Memory B cell (primary cell): Measurements from ENCODE around the gene PRKRIP1.
"Not testable (repeated sequence)": the region's sequence is repeated elsewhere in the genome, so short reads cannot be mapped to it uniquely, and the experiment has no call there.

Source experiments
- ATAC-seq: fragments of 150-1000 bp; cut with Tn5 transposase; 2 replicates; pipeline ENCODE4 v1.10.0; 2021; ENCODE audit warnings: low read depth, mild to moderate bottlenecking, moderate library complexity
- DNase-seq, 2 donors: peaks; one replicate each; pipeline ENCODE4 v3.0.0; 2022; ENCODE audit warnings: low spot score in 2 of 2
- H3K27ac Mint-ChIP-seq: one replicate; pipeline ENCODE4 v1.8.0; 2022; ENCODE audit warnings: mild to moderate bottlenecking, moderate library complexity, mixed read lengths
- H3K27me3 Mint-ChIP-seq: one replicate; pipeline ENCODE4 v1.8.0; 2022; ENCODE audit warnings: mixed read lengths
- H3K36me3 Mint-ChIP-seq: one replicate; pipeline ENCODE4 v1.8.0; 2022; ENCODE audit warnings: mild to moderate bottlenecking, mixed read lengths
- H3K4me1 Mint-ChIP-seq: one replicate; pipeline ENCODE4 v1.8.0; 2022; ENCODE audit warnings: mixed read lengths
- H3K4me3 Mint-ChIP-seq: one replicate; pipeline ENCODE4 v1.8.0; 2022; ENCODE audit warnings: mild to moderate bottlenecking, moderate library complexity, mixed read lengths
- H3K9me3 Mint-ChIP-seq: one replicate; pipeline ENCODE4 v1.8.0; 2022; ENCODE audit warnings: mixed read lengths

Gene PRKRIP1

DNA sequence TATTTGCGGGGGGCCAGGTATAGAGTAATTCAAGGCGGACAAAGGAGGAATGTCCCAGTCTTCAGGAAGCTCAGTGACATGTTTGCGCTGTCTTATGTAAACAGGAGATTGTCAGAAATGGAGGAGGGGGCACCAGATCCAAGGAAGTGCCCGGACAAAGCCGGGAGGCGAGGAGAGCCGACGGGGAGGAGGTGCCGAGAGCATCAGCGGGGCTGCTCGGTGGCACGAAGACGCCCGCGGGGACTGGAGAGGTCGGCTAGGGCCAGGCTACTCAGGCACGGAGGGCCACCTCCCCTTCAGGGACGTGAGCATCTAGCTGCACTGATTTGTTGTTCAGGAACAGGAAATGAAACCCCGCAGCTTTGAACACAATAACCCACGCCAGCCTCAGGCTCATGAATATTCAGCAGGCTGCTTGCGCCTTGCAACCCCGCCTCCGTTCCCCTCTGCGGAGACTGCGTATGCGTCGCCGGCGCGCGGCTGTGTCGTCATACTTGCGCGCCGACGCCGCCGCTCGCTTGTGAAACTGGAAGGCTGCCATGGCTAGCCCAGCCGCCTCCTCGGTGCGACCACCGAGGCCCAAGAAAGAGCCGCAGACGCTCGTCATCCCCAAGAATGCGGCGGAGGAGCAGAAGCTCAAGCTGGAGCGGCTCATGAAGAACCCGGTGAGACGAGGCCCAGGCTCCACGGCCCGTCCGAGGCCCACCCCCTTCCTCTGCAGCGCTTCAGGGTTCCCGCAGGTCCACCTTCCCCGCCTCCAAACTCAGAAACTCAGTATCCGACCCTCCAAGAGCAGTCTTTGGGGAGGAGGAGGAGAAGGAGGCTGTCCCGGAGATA lies at the start of gene PRKRIP1:
Gene PRKRIP1 (plus strand): TSS at position 491 of the 837 bp plus-strand sequence. CDS start 49 bp downstream, at position 540.
- Mint-ChIP-seq H3K4me3 (peak within 1 kb of the TSS; percentile 90), H3K4me1 (peaks cover 8% of the 10 kb centered on the region), H3K9me3 (no peaks in the 10 kb centered on the region), H3K27ac (peak within 1 kb of the TSS; percentile 97), H3K27me3 (no peaks in the 10 kb centered on the region), H3K36me3 (peaks cover 13% of the 10 kb centered on the region)
- DNase-seq, result peak; percentile 72 to 87
- ATAC-seq, result peak; percentile 99

DNA sequence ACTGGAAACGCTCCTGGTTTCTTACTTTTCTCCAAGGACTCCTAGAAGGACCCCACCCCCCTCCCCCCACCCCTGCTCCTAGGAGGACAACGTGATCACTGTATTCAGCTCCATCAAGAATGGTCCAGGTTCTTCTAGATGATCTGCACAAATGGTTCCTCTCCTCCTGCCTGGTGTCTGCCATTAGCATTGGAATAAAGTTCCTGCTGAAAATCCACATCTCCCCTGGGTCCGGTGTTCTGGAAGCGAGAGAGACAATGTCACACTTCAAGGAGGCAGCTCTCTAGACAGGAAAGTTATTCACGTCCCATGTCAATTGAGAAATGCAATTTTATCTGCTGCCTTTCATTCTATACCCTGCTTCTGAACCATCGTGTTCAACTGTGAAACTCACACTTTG lies 49.2 kb upstream of the PRKRIP1 start:
- not testable (repeated sequence) for H3K4me3 Mint-ChIP-seq, H3K4me1 Mint-ChIP-seq, ATAC-seq, H3K9me3 Mint-ChIP-seq, H3K27me3 Mint-ChIP-seq, H3K36me3 Mint-ChIP-seq, H3K27ac Mint-ChIP-seq, DNase-seq

DNA sequence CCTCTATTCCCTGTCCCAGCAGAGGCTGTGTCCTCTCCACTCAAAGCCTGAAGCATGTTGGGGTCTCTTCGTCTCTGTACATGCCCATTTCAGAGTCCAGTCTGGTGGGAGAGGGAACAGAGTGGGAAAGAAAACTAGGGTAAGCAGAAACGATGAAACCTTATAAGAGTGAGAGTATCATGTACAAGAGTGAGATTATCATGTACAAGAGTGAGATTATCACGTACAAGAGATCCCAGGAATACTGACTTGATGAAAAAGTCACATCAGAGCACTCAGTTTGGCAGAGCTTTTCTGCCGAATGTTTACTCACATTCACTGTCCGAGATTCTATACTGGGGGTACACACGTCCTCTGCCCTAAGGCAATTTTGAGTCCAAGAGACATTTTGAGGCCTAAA lies 39.8 kb upstream of the PRKRIP1 start, which contains the start of gene SPDYE6:
Gene SPDYE6 (minus strand): TSS at position 101 of the 400 bp plus-strand sequence. CDS start 421 bp downstream, outside the sequence.
- H3K27me3 Mint-ChIP-seq, DNase-seq, H3K36me3 Mint-ChIP-seq, H3K4me1 Mint-ChIP-seq, H3K4me3 Mint-ChIP-seq, H3K9me3 Mint-ChIP-seq, H3K27ac Mint-ChIP-seq, ATAC-seq: not testable (repeated sequence)

- not testable (repeated sequence) for H3K4me1 Mint-ChIP-seq, H3K9me3 Mint-ChIP-seq, H3K36me3 Mint-ChIP-seq, H3K27me3 Mint-ChIP-seq
- DNase-seq, result peak; percentile 73 to 87
- H3K4me3 Mint-ChIP-seq, result peak overlapping the region; percentile 91
- peak; percentile 97 for ATAC-seq
- peak overlapping the region; percentile 86 for H3K27ac Mint-ChIP-seq
Observed at GRCh38 chr7:102363549-102364393, 32.4 kb upstream of the PRKRIP1 start.

GRCh38 chr7:102364394-102364886 lies 31.7 kb upstream of the PRKRIP1 start:
- DNase-seq, H3K9me3 Mint-ChIP-seq, H3K36me3 Mint-ChIP-seq, H3K27me3 Mint-ChIP-seq, H3K4me1 Mint-ChIP-seq, ATAC-seq: not testable (repeated sequence)
- Mint-ChIP-seq H3K4me3 (peak overlapping the region; percentile 91), H3K27ac (peak overlapping the region; percentile 86)

DNA sequence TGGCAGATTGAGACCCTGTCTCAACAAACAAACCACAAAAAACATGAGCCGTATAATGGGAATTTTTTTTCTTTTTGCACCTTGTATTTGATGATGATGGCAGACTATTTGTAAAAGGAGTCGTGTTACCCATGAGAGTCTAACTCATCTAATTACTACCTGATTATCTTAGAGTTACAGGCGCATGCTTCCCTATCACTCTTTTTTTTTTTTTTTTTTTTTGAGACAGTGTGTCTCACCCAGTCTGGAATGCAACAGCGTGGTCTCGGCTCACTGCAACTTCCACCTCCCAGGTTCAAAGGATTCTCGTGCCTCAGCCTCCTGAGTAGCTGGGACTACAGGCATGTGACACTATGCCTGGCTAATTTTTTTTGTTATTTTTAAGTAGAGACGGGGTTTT lies 30.8 kb upstream of the PRKRIP1 start:
- H3K27ac Mint-ChIP-seq, H3K4me3 Mint-ChIP-seq, DNase-seq, H3K36me3 Mint-ChIP-seq, ATAC-seq, H3K27me3 Mint-ChIP-seq, H3K4me1 Mint-ChIP-seq, H3K9me3 Mint-ChIP-seq: not testable (repeated sequence)

- not testable (repeated sequence) for ATAC-seq, H3K4me3 Mint-ChIP-seq, H3K27me3 Mint-ChIP-seq, H3K9me3 Mint-ChIP-seq, H3K27ac Mint-ChIP-seq, DNase-seq
- H3K36me3 Mint-ChIP-seq, result peaks cover 16% of the 10 kb centered on the region
- H3K4me1 Mint-ChIP-seq, result peaks cover 13% of the 10 kb centered on the region
Observed at GRCh38 chr7:102370038-102370437, 26.1 kb upstream of the PRKRIP1 start.

DNA sequence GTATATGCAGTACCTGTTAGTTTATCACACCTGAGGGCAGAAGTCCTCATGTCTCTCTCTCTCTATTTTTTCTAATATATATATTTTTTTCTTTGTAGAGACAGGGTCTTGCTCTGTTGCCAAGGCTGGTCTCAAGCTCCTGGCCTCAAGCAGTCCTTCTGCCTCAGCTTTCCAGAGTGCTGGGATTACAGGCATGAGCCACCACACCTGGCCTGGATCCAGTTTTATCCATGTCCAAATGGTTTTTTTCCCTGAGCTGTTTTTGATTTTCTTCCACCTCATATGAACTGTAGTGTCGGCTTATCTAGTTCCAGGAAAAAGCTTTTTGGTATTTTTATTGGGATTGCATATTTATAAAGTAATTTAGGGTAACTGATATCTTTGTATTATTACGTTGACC lies 23.4 kb upstream of the PRKRIP1 start:
- H3K4me3 Mint-ChIP-seq, DNase-seq, H3K27ac Mint-ChIP-seq, H3K9me3 Mint-ChIP-seq, ATAC-seq, H3K27me3 Mint-ChIP-seq: not testable (repeated sequence)
- Mint-ChIP-seq H3K36me3 (peaks cover 22% of the 10 kb centered on the region), H3K4me1 (peaks cover 18% of the 10 kb centered on the region)

GRCh38 chr7:102376964-102377466 lies 19.1 kb upstream of the PRKRIP1 start:
- no peak overlapping the region for H3K4me3 Mint-ChIP-seq
- H3K27me3 Mint-ChIP-seq, result no peaks in the 10 kb centered on the region
- peaks cover 25% of the 10 kb centered on the region for H3K36me3 Mint-ChIP-seq
- H3K4me1 Mint-ChIP-seq, result peaks cover 13% of the 10 kb centered on the region
- DNase-seq, result no peak
- peak overlapping the region; percentile 12 for H3K27ac Mint-ChIP-seq
- ATAC-seq, result no peak
- H3K9me3 Mint-ChIP-seq, result no peaks in the 10 kb centered on the region

DNA sequence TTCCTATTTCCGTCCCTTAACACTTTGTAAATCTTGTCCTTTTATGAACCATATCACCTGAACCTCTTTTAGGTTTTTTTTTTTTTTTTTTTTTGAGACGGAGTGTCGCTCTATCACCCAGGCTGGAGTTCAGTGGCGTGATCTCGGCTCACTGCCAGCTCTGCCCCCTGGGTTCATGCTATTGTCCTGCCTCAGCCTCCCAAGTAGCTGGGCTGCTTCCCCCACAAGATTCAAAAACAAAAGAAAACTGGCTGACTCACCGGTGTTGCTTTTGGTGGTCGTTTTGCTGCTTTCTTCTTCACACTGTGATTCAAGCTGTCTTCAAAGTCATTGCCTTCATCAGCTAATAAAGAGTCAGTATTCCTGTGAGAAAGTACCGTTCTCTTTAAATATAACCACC lies 15.3 kb upstream of the PRKRIP1 start:
- not testable (repeated sequence) for DNase-seq, H3K9me3 Mint-ChIP-seq, H3K27ac Mint-ChIP-seq, H3K27me3 Mint-ChIP-seq, H3K4me1 Mint-ChIP-seq, H3K4me3 Mint-ChIP-seq, ATAC-seq
- peaks cover 24% of the 10 kb centered on the region for H3K36me3 Mint-ChIP-seq

DNA sequence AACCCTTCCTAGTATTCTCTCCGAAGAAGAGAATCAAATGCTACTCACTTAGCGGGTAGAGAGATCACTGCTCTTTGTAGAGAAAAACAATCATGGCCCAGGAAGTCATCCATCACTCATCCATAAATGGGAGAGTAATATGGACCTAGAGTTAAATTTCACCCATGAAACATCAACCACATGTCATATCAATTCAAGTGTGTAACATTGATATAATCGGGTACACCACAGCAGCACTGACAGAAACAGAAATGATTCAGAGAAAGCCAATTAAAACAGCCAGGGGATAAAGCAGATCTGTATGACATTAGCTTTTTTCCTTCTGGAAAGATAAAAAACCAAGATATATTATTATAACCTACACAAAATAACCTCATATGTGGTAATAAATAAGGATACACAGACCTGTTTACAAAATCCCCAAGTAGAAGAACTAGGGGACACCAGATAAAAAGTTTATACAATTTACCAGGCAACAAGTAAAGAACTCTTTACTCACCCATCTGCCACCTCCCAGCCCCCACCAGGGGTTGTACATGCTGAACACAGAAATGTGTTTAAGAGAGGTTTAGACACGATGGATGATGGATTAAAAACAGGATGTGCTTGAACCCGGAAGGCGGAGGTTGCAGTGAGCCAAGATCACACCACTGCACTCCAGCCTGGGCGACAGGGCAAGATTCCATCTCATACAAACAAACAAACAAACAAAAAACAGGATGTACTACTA lies 14.3 kb upstream of the PRKRIP1 start:
- peaks cover 24% of the 10 kb centered on the region for H3K36me3 Mint-ChIP-seq
- not testable (repeated sequence) for DNase-seq

DNA sequence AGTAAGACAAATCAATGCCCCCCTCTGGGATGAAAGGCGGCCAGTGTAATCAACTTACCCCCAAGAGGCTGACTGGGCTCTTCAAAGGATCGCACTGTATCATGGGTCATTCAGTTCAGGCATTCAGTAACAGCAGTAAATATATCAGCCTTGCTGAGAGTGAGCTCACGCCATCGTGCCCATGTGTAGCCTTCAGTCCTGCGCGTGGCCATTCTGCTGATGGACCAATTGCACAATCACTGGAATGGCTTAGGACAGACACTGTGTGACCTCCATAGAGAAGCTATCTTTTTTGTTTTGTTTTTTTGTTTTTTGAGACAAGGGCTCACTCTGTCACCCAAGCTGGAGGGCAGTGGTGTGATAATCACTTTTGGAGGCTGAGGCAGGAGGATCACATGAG lies 9.1 kb upstream of the PRKRIP1 start:
- Mint-ChIP-seq H3K4me3 (no peak overlapping the region), H3K27ac (no peak overlapping the region)

More for the DNA sequence above, 14.3 kb upstream of the PRKRIP1 start:
- not testable (repeated sequence) for ATAC-seq, H3K27me3 Mint-ChIP-seq, H3K9me3 Mint-ChIP-seq, H3K4me3 Mint-ChIP-seq, H3K27ac Mint-ChIP-seq, H3K4me1 Mint-ChIP-seq

DNA sequence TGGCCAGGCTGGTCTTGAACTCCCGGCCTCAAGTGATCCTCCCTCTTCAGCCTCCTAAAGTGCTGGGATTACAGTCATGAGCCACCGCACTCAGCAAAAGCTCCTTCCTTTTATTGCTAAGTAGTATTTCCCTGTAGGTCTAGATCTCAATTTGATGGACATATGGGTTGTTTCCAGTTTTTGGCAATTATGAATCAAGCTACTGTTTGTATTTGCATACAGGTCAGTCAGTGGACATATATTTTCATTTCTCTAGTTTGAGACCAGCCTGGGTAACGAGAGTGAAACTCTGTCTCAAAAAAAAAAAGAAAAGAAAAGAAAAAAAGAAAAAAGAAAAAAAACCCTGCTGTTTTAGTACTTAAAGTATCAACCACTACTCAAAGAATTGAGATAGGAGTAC lies 6.4 kb upstream of the PRKRIP1 start:
- no peak overlapping the region for H3K4me3 Mint-ChIP-seq
- peaks cover 4% of the 10 kb centered on the region for H3K4me1 Mint-ChIP-seq
- H3K27me3 Mint-ChIP-seq, result no peaks in the 10 kb centered on the region
- H3K36me3 Mint-ChIP-seq, result peaks cover 8% of the 10 kb centered on the region
- ATAC-seq (no peak), DNase-seq (no peak)
- H3K9me3 Mint-ChIP-seq, result no peaks in the 10 kb centered on the region
- H3K27ac Mint-ChIP-seq, result peak overlapping the region; percentile 33

More for the DNA sequence above, 9.1 kb upstream of the PRKRIP1 start:
- ATAC-seq, result no peak
- Mint-ChIP-seq H3K9me3 (no peaks in the 10 kb centered on the region), H3K4me1 (peaks cover 4% of the 10 kb centered on the region), H3K36me3 (peaks cover 8% of the 10 kb centered on the region), H3K27me3 (no peaks in the 10 kb centered on the region)
- no peak for DNase-seq
